Tibial nerve (tissue), 4 donors: ENCODE results near the gene ZFYVE28. TPM values are rescaled to one million over a fixed set of nuclear protein-coding genes. Genes with fewer than 3 reads are reported as not detected.

ENCODE experiments used
- DNase-seq, 2 donors: peaks; one replicate each; pipeline ENCODE4 v3.0.0-alpha.2; 2019; ENCODE audit warnings: low spot score in 2 of 2
- H3K27ac ChIP-seq, 4 donors: fragments of 200-600 bp; sonication (generic) in 3 of 4; one replicate each; pipeline ENCODE4 v1.5.1; 2017 to 2019; ENCODE audit warnings: mild to moderate bottlenecking in 1 of 4
- H3K27me3 ChIP-seq, 2 donors: fragments of 200-600 bp; sonication (generic) in 1 of 2; one replicate each; pipeline versions ENCODE4 v1.5.1 to v1.6.0; 2017 to 2019
- H3K36me3 ChIP-seq, 3 donors: fragments of 200-600 bp; sonication (generic); one replicate each; pipeline ENCODE4 v1.5.1; 2018 to 2019
- H3K4me1 ChIP-seq, 4 donors: fragments of 200-600 bp; sonication (generic) in 3 of 4; one replicate each; pipeline ENCODE4 v1.5.1; 2017 to 2019
- H3K4me3 ChIP-seq, 4 donors: fragments of 200-600 bp; sonication (generic) in 3 of 4; one replicate each; pipeline ENCODE4 v1.5.1; 2017 to 2019; ENCODE audit warnings: mild to moderate bottlenecking in 1 of 4, moderate library complexity in 1 of 4
- H3K9me3 ChIP-seq, 4 donors: fragments of 200-600 bp; sonication (generic) in 3 of 4; one replicate each; pipeline ENCODE4 v1.5.1; 2017 to 2019
- EP300 ChIP-seq, 2 donors: sonication (generic); formaldehyde crosslinking; IDR thresholded peaks; one replicate each; pipeline ENCODE4 v1.6.1; 2017; ENCODE audit warnings: antibody characterized with exemption in 2 of 2, mild to moderate bottlenecking in 1 of 2
- POLR2A ChIP-seq, 2 donors: fragments of 450-650 bp; IDR thresholded peaks; one replicate each; pipeline ENCODE4 v1.6.1; 2017; ENCODE audit warnings: antibody characterized with exemption in 2 of 2, mild to moderate bottlenecking in 2 of 2, moderate library complexity in 2 of 2
- WGBS, 2 donors: methylation state at CpG; one replicate each; pipeline ENCODE4 v1.1.5; 2018; 5-methylcytosine and 5-hydroxymethylcytosine counted together
- total RNA-seq, 4 donors: library from RNA; depleted of rRNA; stranded (reverse); fragments of >200 nt; gene quantifications; one replicate each; pipeline ENCODE4 v1.1.0, GENCODE V29; 2016
- TF ChIP-seq, protein P1 (sequence below), 5 experiments: fragments of 200-600 bp in 3 of 5; fragments of 450-650 bp in 2 of 5; sonication (generic) in 3 of 5; IDR thresholded peaks; one replicate each; pipeline ENCODE4 v1.5.1; 2016 to 2019; ENCODE audit warnings: antibody characterized with exemption in 5 of 5, mild to moderate bottlenecking in 3 of 5, moderate library complexity in 2 of 5

ZFYVE28 gene
- total RNA-seq, 4 donors from 2014 or later = 16.2 to 44.4 (median 26.5) TPM

DNA sequence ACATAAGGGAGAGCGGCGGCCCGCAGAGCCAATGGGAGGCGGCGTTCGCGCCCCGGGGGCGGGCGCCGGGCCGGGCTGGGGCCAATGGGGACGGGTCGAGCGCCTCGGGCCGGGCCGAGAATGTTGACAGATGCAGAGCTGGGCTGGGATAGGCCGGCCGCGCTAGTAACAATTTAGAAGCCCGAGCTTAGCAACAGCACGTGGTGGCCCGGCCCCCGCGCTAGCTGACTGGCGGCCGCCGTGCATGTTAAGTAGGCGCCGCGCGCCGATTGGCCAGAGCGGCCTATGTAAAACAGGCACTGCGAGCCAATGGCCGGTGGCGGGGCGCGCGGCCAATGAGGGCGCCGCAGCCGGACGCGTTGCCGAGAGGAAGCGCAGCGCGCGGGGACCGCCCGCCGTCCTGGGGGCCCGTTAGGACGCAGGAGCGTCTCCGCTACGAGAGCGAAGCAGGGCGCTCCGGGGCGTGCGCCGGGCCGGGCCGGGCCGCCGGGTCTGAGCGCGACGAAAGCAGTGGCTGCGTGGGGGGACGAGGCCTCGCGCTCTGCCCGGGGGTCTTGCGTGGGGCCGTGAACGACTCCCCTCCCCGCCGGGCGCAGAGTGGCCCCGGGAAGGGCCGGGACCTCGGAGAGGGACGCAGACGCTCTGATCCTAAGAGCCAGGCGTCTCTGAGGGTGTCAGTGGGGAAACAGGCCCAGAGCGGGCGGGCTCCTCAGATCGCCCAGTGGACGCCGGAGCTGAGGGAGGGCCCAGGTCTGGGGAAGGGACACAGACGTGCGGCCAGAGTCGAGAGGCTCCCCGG is 156.1 kb downstream of the ZFYVE28 start:
- H3K36me3 ChIP-seq = peaks cover 0 to 12% (median 0%) of the 10 kb centered on the region in 3 donors
- peak overlapping the region; percentile 42 to 99 (median 68) for H3K4me3 ChIP-seq
- 0% methylated on average over 32 to 68 of the region's 98 CpGs for WGBS, 2 donors
- TF ChIP-seq POLR2A (IDR thresholded peaks at IDR 0.05) = peak; percentile 92 to 93
- TF ChIP-seq, protein P1, sequence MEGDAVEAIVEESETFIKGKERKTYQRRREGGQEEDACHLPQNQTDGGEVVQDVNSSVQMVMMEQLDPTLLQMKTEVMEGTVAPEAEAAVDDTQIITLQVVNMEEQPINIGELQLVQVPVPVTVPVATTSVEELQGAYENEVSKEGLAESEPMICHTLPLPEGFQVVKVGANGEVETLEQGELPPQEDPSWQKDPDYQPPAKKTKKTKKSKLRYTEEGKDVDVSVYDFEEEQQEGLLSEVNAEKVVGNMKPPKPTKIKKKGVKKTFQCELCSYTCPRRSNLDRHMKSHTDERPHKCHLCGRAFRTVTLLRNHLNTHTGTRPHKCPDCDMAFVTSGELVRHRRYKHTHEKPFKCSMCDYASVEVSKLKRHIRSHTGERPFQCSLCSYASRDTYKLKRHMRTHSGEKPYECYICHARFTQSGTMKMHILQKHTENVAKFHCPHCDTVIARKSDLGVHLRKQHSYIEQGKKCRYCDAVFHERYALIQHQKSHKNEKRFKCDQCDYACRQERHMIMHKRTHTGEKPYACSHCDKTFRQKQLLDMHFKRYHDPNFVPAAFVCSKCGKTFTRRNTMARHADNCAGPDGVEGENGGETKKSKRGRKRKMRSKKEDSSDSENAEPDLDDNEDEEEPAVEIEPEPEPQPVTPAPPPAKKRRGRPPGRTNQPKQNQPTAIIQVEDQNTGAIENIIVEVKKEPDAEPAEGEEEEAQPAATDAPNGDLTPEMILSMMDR (IDR thresholded peaks at IDR 0.05) = peak in 2 of 5 experiments; percentile 34 to 52
- TF ChIP-seq EP300 (IDR thresholded peaks at IDR 0.05) = peak in 1 of 2 donors; percentile 91
- H3K27ac ChIP-seq = peak overlapping the region; percentile 75 to 98 (median 96)
- H3K9me3 ChIP-seq = no peaks in the 10 kb centered on the region
- peaks cover 0 to 80% (median 60%) of the 10 kb centered on the region in 4 donors for H3K4me1 ChIP-seq
- DNase-seq = peak; percentile 97 to 99
- H3K27me3 ChIP-seq = no peaks in the 10 kb centered on the region

DNA sequence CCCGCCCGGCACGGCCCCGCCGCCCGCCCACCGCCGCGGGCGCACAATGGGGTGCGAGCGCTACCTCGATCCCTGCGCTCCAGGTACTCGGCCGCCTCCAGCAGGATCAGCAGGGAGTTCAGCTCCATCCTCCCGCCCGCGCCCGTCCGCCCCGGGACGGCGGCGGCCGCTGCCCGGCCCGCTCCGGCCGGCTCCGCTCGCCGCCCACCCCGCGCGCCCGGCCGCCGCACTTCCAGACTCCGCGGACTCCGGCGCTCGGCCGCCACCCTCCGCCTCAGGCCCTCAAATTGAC is 156.6 kb downstream of the ZFYVE28 start, which contains the start of gene MXD4:
Gene MXD4 (minus strand): TSS at position 257 of the 292 bp plus-strand sequence. CDS start 129 bp downstream, at position 128.
- Histone ChIP-seq H3K36me3 (peaks cover 0 to 12% (median 0%) of the 10 kb centered on the region in 3 donors), H3K9me3 (no peaks in the 10 kb centered on the region), H3K27me3 (no peaks in the 10 kb centered on the region), H3K27ac (peak within 1 kb of the TSS; percentile 90 to 98 (median 96)), H3K4me1 (peaks cover 0 to 83% (median 65%) of the 10 kb centered on the region in 4 donors), H3K4me3 (peak within 1 kb of the TSS; percentile 76 to 99 (median 88))
- TF ChIP-seq, protein P1 (IDR thresholded peaks at IDR 0.05) = no peak
- peak in 1 of 2 donors; percentile 51 for TF ChIP-seq POLR2A (IDR thresholded peaks at IDR 0.05)
- TF ChIP-seq EP300 (IDR thresholded peaks at IDR 0.05) = no peak
- DNase-seq = no peak
- 0 to 1% methylated on average over 21 to 34 of the region's 46 CpGs for WGBS, 2 donors

DNA sequence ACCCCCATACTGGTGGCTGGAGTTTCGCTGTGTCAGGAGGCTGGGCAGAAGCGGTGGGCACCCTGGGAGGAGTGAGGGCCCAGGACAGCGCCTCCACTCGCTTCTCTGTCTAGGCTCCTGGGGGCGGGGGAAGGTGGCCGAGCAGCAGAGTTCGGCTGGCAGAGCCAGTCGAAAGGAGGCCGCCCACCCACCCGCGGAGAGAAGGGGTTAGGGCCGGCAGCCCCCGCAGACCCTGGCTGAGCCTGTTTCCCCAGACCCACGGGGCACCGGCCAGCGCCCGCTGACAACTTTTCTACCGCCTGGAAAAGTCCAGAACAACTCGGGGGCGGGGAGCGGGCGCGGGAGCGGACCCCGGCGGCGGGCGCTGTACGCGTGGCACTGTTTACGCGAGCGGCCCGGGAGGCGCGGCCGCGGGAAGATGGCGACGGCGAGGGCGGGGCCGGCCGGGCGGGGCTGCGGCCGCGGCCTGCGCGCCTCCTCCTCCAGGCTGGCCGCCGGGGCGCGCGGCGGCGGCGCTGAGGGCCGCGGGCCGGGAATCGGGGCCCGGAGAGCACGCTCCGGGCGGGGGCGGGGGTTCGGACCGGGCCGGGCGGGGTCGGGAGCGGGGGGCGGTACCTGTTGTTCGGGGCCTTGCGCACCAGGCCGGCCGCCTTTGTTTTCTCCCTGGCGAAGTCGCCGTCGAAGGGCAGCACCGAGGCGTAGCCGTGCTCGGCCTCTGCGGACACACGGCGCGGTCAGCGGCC is 157.2 kb downstream of the ZFYVE28 start:
- peaks cover 0 to 83% (median 67%) of the 10 kb centered on the region in 4 donors for H3K4me1 ChIP-seq
- peak overlapping the region; percentile 90 to 97 (median 94) for H3K27ac ChIP-seq
- peak in 1 of 2 donors; percentile 30 for DNase-seq
- TF ChIP-seq POLR2A (IDR thresholded peaks at IDR 0.05) (peak in 1 of 2 donors; percentile 35), EP300 (IDR thresholded peaks at IDR 0.05) (peak in 1 of 2 donors; percentile 54)
- TF ChIP-seq, protein P1 (IDR thresholded peaks at IDR 0.05) = no peak
- 0 to 1% methylated on average over 13 to 19 of the region's 91 CpGs for WGBS, 2 donors
- peaks cover 0 to 12% (median 0%) of the 10 kb centered on the region in 3 donors for H3K36me3 ChIP-seq
- peak overlapping the region; percentile 74 to 99 (median 86) for H3K4me3 ChIP-seq
- H3K27me3 ChIP-seq = no peaks in the 10 kb centered on the region
- H3K9me3 ChIP-seq = no peaks in the 10 kb centered on the region

- DNase-seq = peak in 1 of 2 donors; percentile 13
- WGBS, 2 donors = 27 to 33% methylated on average over 5 to 12 of the region's 23 CpGs
- Histone ChIP-seq H3K4me1 (peaks cover 0 to 83% (median 68%) of the 10 kb centered on the region in 4 donors), H3K27me3 (no peaks in the 10 kb centered on the region), H3K36me3 (peaks cover 0 to 12% (median 0%) of the 10 kb centered on the region in 3 donors), H3K27ac (peak overlapping the region; percentile 90 to 97 (median 94)), H3K9me3 (no peaks in the 10 kb centered on the region), H3K4me3 (peak overlapping the region; percentile 74 to 99 (median 86))
- no peak for TF ChIP-seq POLR2A (IDR thresholded peaks at IDR 0.05)
- TF ChIP-seq EP300 (IDR thresholded peaks at IDR 0.05) = no peak
- TF ChIP-seq, protein P1 (IDR thresholded peaks at IDR 0.05) = no peak
Observed at GRCh38 chr4:2260344-2261109, 157.9 kb downstream of the ZFYVE28 start.
